IMR-90 (cell line): ENCODE results near the gene CTAGE6.
"Not testable (repeated sequence)": the region's sequence is repeated elsewhere in the genome, so short reads cannot be mapped to it uniquely, and the experiment has no call there.

ENCODE experiments used
- CEBPB ChIP-seq: IDR thresholded peaks from 2 replicates; pipeline ENCODE4 v1.6.1; 2012; ENCODE audit warnings: low read depth, low read length, improper control_type of control experiment
- MAFK ChIP-seq: IDR thresholded peaks from 2 replicates; pipeline ENCODE4 v1.6.1; 2012; ENCODE audit warnings: low read depth, low read length, improper control_type of control experiment
- POLR2A ChIP-seq: IDR thresholded peaks from 2 replicates; pipeline ENCODE4 v1.6.1; 2012; ENCODE audit warnings: mild to moderate bottlenecking, low read depth, low read length
- RAD21 ChIP-seq: IDR thresholded peaks from 2 replicates; pipeline ENCODE4 v1.6.1; 2012; ENCODE audit warnings: low read length, improper control_type of control experiment
- RFX5 ChIP-seq: IDR thresholded peaks from 2 replicates; pipeline ENCODE4 v1.8.0; 2012; ENCODE audit warnings: low read depth, mild to moderate bottlenecking, low read length, moderate library complexity
- TF ChIP-seq, protein P1 (sequence below): conservative IDR thresholded peaks from 2 replicates; pipeline ENCODE4 v1.5.1; 2012; ENCODE audit warnings: mild to moderate bottlenecking, low read depth, low read length, improper control_type of control experiment

GRCh38 chr7:143806664-143807071 is 49.2 kb upstream of the CTAGE6 start:
- TF ChIP-seq, protein P1, sequence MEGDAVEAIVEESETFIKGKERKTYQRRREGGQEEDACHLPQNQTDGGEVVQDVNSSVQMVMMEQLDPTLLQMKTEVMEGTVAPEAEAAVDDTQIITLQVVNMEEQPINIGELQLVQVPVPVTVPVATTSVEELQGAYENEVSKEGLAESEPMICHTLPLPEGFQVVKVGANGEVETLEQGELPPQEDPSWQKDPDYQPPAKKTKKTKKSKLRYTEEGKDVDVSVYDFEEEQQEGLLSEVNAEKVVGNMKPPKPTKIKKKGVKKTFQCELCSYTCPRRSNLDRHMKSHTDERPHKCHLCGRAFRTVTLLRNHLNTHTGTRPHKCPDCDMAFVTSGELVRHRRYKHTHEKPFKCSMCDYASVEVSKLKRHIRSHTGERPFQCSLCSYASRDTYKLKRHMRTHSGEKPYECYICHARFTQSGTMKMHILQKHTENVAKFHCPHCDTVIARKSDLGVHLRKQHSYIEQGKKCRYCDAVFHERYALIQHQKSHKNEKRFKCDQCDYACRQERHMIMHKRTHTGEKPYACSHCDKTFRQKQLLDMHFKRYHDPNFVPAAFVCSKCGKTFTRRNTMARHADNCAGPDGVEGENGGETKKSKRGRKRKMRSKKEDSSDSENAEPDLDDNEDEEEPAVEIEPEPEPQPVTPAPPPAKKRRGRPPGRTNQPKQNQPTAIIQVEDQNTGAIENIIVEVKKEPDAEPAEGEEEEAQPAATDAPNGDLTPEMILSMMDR = not testable (repeated sequence)
- TF ChIP-seq RAD21, MAFK, RFX5, CEBPB, POLR2A: not testable (repeated sequence)
